Bone marrow (tissue), 2 donors: ENCODE data around the gene FRMD4A.
"Not testable (repeated sequence)": the region's sequence is repeated elsewhere in the genome, so short reads cannot be mapped to it uniquely, and the experiment has no call there.

ENCODE experiments used
- DNase-seq, 2 donors: peaks; one replicate each; lab custom pipeline; 2025; lab: John Stamatoyannopoulos, UW

FRMD4A gene

DNA sequence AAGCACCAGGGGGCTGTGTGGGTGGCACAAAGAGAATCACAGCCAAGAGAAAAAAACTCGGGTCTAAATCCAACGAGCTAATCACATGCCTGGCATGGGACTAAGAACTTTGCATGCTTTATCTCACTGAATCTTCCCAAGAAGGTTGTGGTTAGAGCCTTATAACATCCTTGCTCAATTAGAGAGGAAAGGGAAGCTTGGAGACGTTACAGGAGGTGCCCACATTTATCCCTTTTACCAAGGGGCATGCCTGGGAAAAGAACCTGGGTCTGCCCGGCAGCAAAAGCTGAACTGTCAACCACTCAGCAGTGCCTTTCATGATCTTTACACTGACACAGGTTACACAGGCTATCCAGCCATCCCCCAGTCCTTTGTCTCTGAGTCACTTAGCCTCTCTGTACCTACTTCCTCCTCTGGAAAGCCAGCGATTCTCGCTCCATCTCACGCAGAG lies 553.8 kb downstream of the FRMD4A start:
- no peak for DNase-seq

DNA sequence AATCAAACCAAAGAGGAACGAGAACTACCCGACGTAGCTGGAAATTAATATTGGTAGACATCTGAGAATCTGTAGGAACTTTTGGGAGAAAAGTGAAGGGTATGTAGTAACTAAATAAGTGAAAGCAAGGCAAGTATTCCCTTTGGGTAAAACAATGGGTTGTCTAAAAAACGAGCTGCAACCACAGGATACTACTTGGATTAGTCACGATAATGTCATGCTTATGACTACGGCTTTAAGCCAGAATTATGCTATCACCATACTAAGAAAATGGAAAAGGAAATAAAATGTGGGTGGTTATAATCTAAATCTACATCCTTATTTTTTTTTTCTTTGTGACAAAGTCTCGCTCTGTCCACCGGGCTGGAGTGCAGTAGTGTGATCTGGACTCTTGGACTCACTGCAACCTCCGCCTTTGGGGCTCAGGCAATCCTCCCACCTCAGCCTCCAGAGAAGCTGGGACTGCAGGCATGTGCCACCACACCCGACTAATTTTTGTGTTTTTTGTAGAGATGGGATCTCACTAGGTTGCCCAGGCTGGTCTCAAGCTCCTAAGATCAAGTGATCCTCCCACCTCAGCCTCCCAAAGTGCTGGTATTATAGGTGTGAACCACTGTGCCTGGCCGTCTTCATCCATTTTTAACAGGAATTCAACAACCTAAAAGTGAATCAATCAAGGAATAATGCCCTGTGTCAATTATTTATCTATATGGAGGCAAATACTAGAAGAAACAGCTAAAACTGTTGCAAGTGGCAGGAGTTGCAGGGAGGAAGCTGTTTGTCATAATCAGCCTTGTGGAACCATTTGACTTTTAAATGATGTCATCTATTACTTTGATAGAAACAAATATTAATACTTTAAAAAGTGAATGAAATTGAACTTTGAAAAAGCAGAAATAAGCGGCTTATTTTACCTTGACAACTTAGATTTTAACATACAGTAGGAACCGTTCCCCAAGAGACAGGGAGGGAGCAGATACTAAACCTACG lies 554.6 kb downstream of the FRMD4A start:
- DNase-seq, result no peak

DNA sequence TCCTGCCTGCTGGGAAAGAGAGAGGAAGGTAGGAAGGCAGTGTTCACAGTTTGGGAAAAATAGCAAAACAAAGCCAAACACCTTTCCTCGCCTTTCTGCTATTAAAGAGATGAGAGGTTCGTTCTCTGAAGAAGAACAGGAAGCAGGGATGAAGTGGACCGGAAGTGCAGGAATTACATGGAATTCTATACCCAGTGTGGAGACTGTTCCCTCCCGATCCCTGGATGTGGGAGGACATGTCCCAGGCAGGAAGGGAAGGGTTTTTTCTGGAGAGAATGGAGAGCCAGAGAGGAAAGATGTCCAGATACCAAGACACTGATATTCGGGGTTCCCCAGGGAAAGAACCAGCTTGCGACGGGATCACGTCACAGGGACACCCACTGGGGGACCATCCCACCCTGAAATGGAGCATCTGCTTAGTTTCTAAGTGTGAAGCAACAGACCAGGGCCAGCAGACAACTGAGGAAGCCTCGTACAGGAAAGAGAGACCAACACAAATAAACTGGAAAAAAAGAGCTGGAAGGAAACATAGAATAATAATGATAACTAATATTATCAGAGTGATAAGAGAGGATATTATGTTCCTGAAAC lies 556.3 kb downstream of the FRMD4A start:
- DNase-seq, result no peak

DNA sequence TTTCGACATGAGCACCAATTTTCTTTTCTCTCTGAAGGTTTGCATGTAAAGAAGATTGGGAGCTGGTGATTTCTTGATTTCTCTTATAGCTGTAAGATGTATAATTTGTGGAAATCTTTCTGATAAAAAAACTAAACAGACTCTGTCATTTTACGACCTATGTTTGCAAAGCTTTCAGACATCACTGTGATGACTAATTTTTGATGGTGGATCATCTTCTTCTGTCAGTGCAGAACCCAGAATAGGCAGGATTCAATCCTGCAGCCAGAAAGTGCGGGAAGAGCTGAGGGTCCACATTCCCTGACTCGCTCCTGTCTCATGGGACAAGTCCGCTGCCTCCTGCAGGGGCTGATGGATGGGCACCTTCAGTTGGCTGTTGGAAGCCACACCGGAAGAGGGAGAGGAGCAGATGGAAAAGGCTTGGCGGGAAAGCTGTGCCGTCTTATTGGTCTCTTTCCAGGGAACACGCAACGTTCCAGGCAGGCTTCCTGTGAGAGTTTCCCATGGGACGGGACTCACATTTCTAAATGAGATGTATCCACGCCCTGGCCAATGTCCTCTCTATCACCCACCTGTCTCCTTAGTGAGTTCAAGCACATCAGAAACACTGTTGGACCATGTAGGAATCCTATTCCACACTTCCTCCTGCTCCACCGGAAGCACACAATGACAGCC lies 557.1 kb downstream of the FRMD4A start:
- no peak for DNase-seq

DNA sequence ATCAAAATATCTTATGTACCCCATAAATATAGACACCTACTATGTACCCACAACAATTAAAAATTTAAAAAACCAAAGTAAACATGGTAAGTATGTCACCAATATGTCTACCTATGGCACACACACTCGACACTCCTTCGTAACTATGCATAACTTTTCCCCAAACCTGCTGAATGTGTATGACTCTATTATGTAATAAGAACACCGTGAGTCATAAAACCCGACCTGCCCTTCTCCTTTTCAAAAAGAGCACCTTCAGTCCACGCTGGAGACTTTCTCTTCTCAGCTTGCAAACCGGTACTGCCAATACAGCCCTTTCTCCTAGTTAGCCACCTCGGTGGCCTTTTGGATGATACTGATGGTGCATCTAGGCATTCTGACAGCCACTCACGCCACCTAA lies 557.7 kb downstream of the FRMD4A start:
- DNase-seq, result no peak

DNA sequence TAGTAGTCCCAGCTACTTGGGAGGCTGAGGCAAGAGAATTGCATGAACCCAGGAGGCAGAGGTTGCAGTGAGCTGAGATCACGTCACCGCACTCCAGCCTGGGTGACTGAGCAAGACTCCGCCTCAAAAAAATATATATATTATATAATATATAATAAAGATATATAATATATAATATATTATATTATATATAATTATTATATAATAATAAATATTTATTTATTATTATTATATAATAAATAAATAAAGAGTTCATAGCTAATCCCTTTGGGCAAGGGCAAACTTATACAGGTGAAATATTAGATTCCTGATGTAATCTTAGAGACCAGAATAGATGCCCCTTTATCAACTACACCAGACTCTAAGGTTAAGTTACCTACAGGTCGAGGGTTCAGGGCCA lies 558.7 kb downstream of the FRMD4A start:
- DNase-seq, result no peak

DNA sequence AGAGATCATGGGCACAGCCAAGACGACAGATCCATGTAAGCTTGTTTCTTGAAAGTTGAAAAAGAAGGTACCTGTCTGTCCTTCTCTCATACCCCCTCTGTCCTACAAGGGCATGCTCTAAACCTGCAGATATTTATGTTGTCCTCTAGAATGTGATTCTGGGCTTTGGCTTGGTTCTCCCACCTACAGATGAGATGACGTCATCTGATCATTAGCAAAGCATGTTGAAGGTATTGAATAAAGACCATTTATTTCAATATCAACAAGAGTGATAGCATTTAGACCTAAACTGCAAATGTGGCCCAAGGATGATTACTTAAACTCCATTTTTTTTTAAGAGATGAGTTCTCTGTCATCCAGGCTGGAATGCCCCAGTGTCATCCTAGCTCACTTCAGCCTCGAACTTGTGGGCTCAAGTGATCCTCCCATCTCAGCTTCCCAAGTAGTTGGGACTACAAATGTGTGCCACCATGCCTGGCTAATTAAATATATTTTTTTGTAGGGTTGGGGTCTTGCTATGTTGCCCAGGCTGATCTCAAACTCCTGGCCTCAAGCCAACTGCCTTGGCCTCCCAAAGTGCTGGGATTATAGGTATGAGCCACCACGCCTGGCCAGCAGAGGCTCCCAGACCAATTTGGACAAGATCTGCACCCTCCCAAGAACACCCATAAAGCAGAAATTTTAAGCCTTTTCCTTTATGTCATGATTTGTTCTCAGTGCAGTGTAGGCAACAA lies 559.8 kb downstream of the FRMD4A start:
- no peak for DNase-seq

DNA sequence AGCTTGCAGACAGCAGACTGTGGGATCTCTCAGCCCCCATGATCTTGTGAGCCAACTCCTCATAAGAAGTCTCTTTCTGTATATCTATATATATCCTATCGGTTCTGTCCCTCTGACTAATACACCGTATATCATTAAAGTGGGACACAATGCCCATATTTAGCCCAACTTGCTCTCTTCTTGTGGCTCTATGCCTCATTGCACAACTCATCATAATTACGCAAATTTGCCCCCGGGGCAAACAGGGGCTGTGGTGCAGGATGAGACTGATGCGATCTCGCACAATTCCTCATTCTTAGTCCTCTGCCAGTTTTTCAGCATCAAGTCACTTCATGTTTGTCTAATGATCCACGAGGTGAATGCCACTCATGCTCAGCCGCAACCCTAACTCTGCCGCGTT lies 560.8 kb downstream of the FRMD4A start:
- DNase-seq, result no peak

DNA sequence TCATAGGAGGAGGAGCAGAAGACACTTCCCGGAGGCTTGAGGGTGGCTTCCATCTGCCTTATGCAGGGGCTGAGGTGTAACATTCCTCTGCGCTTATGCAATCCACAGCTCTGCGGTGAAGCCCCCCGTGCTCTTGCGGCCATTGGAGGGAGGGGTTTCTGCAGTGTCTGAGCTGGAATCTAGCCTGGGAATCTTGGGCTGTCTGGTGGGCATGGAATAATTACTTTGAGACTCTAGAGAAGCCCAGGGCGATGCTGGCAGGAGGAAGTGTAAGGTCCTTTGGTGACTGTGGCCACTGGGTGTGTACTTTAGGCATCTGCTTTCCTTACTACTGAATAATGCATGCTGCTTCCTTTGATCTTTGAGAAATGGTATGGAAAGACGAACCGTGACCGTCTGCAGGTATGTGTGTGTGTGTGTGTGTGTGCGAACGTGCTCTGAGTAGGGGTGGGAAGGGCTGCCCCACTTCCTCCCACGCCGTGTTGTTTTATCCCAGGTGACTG lies 563.0 kb downstream of the FRMD4A start:
- no peak for DNase-seq

DNA sequence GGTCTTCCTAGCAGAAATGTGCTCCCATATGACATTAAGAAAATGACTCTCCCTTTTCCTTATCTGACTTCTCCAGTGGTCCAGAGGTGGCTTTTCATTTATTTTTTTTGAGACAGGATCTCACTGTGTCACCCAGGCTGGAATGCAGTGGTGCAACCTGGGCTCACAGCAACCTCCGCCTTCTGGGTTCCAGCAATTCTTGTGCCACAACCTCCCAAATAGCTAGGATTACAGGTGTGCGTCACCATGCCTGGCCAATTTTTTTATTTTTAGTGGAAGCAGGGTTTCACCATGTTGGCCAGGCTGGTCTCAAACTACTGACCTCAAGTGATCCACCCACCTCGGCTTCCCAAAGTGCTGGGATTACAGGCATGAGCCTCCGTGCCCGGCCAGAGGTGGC lies 563.6 kb downstream of the FRMD4A start:
- not testable (repeated sequence) for DNase-seq

DNA sequence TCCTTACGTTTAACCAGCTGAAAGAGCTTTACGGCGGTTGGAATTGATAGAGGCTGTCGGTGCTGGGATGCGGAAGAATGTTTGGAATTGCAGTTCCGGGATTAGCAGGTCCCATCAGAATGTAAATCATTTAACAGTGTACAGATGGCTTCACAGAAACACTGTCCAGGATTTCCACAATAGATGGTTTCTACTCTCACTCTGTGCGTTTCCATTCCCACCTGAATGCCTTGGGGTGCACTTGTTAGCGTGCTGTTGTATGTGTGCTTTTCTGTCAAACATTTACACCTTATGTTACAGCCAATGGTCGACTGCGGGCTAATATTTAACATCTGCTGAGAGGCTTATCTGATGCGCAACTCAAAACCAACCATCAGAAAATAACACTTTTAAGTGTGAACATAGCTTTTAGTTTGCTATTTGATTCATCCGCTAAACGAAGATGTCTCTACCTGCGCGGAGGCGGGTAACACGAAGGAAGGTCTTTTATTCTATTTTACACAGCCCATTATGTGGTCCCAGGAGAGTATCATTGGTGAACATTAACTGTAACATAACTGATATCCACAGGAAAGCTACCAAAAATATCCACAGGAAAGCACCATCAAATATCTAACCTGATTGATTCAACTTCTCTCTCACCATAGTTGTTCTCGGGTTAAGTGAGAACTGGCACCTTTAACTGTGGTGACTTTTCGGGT lies 564.9 kb downstream of the FRMD4A start:
- no peak for DNase-seq

DNA sequence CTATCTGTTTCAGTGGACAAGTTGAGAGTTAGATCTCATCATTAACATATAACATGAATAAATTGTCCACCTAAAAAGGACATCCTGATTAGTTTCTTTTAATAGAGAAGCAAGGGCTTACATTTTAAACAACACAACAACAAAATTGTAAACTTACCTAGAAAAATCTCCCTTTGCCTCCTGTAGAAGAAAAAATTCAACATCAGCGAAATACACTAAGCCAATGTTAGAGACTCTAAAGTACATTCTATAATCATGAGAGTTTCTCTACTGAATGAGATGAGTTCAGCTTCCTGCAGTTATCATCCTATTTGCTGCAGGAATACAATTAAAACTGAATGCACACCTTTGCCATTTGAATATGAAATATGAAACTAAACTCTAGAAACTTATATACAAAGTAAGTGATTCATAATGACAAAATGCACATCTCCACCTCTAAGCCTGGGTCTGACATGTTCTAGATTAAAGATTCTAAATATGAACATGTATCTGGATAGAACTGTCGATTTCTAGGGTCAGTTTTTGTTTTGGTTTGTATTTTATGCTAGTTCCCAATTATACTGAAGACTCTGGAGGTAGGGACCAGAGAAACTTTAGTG lies 569.1 kb downstream of the FRMD4A start:
- no peak for DNase-seq

DNA sequence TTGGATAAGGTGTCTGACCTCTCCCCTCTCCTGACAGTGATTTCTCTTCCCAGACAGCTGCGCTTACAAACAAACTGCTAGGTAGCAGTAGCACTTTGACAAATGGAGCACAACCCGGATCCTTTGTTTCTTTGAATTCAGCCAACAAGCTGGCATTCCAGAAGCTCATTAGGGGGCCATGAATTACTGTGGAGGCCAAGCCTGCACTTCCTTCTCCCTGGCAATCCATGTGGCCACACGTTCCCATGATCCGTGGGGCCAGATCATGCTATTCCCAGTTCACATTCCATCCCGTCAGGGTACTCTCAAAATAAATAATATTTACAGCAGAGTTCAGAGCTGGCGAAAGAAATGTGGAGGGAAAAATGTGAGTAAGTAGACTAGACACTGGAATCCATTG lies 571.6 kb downstream of the FRMD4A start:
- no peak for DNase-seq

DNA sequence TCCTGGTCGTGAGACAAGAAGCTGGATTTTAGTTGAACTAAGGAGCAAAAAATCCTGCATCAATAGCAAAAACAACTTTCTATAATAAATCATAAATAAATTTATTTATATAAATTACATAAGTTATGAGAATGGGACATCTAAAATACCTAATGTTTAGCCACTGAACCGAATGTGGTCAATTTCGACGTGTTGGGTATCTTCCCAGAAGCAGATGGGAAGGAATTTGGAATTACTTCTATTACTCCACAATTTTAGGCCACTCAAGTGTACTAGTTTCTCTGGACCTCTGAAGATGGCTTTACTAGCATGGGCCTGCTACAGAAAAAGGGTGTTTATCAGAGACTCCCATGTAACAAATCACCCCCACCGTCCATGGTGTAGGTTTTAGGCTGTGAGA lies 572.0 kb downstream of the FRMD4A start:
- DNase-seq, result no peak

DNA sequence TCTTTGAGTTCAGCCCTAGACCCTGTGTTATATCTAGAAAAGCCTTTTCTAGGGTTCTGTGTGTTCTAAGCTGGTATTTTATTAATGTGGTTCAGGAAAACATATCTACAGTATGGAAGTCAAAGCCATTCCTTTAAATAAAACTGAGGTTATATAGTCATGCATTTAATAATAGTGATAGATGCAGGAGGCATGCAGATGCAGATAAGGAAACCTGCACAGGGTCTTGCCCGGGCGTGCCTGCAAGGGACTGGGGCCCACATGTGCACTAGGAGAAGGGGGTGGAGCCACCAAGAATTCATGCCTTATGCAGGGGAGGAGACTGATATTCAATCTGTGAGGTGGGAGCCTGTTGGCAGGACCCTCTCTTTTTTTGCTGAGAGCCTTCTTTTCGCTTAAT lies 572.4 kb downstream of the FRMD4A start:
- no peak for DNase-seq

DNA sequence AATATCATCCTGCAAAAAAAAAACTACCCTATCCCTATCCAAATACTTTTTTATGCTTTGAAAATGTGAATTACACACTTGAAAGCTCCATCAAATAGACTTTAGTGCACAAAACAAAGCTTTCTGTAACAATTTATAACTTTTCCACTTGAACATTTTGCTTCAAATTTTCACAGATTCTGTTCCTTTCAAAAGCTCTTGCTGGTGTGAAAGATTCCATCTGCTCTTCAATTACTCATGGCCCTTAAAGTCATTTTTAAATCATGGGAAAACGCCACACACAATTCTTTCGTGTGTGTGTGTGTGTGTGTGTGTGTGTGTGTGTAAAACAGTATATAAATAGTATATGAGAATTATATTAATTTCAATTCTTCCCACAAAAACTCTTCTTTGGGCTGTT lies 576.4 kb downstream of the FRMD4A start:
- DNase-seq, result no peak

DNA sequence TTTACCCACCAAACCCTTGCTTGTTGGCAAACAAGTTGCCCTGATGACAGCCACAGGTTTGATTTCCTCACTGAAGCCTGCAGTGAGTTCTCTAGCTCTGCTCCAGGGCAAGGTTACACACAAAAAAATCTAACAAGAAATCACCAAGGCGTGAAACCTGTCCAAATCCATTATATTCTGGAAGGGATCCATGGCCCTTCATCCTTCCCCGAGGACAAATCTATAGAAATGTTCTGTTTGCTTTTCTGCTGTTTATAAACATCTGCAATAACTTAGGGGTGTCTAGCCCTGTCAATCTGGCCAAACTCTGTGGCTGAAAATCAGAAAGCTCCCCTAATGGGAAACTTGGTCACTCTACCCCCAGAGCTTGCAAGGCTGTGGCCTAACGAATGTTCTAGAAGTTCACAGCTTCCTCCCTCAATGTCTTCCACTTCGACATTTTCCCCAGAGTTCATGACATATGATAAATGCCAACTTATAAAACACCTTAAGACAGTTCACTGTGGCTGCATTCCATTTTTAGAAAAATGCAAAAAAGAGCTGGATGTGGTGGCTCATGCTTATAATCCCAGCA lies 579.4 kb downstream of the FRMD4A start:
- no peak for DNase-seq

DNA sequence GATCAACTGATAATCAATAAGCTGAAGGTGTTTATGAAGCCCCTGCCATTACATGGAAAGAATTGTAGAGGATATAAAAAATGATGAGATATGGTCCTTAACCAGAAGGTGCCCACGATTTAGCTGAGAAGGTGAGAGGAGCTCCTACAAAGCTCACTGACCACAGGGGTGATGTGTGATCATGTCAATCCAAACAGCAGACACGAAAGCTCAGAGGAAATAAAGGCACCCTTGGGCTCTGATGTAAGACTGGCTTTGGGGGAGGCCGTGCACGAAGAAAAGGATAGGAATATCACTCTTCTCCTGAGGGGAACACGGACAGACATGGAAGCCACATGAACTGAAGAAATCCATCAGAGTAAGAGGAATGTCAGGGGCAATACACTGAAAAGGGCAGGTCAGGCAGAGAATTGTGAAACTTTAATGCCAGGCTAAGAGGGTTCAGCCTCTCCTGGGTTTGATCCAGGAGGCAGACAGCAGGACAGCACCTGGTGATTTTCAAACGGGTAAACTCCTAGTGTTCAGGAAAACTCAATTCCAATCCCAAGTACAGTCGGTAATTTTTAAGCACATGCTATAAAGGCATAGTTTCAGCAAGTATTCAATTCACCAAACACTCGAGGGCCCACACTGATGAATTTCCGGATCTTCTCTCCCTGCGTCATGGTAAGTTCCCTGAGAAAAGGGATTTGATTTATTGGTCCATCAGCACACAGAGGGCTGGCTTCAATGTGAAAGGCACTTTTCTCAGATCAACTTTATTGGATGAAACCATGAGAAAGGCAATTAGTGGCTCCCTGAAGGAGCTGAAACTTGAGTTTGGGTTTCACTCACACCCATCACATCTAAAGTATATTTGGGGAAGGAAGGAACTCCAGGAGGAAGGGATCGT lies 580.2 kb downstream of the FRMD4A start:
- DNase-seq, result no peak

DNA sequence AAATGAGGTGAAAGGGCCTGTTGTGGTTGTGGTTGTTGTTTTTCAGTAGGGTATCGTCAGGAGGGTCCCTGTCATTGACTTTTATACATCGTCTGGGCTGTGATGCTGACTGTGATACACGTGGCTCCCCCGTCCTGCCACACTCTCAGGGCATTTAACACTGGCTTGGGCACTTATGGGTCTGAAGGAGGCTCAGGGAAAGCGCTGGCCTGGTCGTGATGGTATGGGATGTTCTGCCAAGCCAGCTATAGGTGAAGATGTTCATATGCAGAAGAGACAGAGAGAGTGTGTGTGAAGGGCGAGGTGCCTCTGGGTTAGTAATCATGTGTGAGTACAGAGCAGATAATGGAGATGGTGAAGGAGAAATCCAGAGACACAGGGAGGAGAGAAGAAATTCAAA lies 585.5 kb downstream of the FRMD4A start:
- DNase-seq, result no peak

DNA sequence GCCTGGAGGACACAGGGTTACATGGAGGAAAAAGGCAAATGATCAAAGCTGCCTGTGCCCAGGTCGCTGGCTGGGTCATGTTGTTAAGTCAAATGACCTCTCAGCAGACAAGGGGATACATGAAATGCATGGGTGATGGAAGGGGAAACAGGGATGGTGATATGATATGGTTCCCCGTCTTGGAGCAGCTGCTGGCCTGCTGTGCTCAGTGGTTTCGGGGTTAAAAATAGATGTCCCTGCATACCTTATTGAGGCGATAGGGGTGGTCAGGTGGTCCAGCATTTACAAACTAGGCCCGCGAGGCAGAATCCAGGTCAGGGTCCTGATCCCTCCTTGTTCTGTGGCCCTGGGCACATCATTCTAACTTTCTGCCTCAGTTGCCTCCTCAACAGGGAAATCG lies 586.8 kb downstream of the FRMD4A start:
- no peak for DNase-seq
